ENCODE results near the gene PTPRA.
"Not testable (repeated sequence)": the region's sequence is repeated elsewhere in the genome, so short reads cannot be mapped to it uniquely, and the experiment has no call there.

The PTPRA gene

GRCh38 chr20:2873010-2873746, at the start of gene PTPRA:
PTPRA (plus strand) TSS chr20:2873481; CDS start chr20:2964278, 90,797 bp downstream.
- peak; percentile 77 for DNase-seq

GRCh38 chr20:2825761-2826160, 47.5 kb upstream of the PTPRA start:
- no peak for DNase-seq

- no peak for DNase-seq
Measured at GRCh38 chr20:2826655-2827054, 46.6 kb upstream of the PTPRA start.

GRCh38 chr20:2829376-2829775, 43.9 kb upstream of the PTPRA start:
- DNase-seq, result no peak

GRCh38 chr20:2831206-2831605, 42.1 kb upstream of the PTPRA start:
- DNase-seq, result not testable (repeated sequence)

GRCh38 chr20:2833761-2834160, 39.5 kb upstream of the PTPRA start:
- no peak for DNase-seq

GRCh38 chr20:2834401-2835110, 38.7 kb upstream of the PTPRA start:
- no peak for DNase-seq

GRCh38 chr20:2835331-2835796, 37.9 kb upstream of the PTPRA start:
- DNase-seq, result no peak

- DNase-seq, result no peak
Measured at GRCh38 chr20:2836035-2836434, 37.2 kb upstream of the PTPRA start.

- DNase-seq, result no peak
Measured at GRCh38 chr20:2837221-2837960, 35.9 kb upstream of the PTPRA start.

- DNase-seq, result no peak
Measured at GRCh38 chr20:2838170-2838797, 35.0 kb upstream of the PTPRA start.

GRCh38 chr20:2838847-2839671, 34.2 kb upstream of the PTPRA start:
- no peak for DNase-seq

- no peak for DNase-seq
Measured at GRCh38 chr20:2839732-2840137, 33.5 kb upstream of the PTPRA start.

GRCh38 chr20:2840138-2840966, 32.9 kb upstream of the PTPRA start, which contains the start of the genes PCED1A and VPS16:
PCED1A (minus strand) TSS chr20:2840655; CDS start chr20:2839912, 743 bp downstream.
VPS16 (plus strand) TSS chr20:2840745; CDS start chr20:2840775, 30 bp downstream.
- DNase-seq, result peak; percentile 62

GRCh38 chr20:2840967-2841531, 32.2 kb upstream of the PTPRA start:
- DNase-seq, result peak; percentile 36

GRCh38 chr20:2845607-2846006, 27.7 kb upstream of the PTPRA start:
- no peak for DNase-seq

- no peak for DNase-seq
Measured at GRCh38 chr20:2846698-2847097, 26.6 kb upstream of the PTPRA start.

- no peak for DNase-seq
Measured at GRCh38 chr20:2847802-2848201, 25.5 kb upstream of the PTPRA start.

GRCh38 chr20:2849529-2849928, 23.8 kb upstream of the PTPRA start:
- DNase-seq, result no peak

GRCh38 chr20:2851086-2851485, 22.2 kb upstream of the PTPRA start:
- no peak for DNase-seq

GRCh38 chr20:2858591-2858990, 14.7 kb upstream of the PTPRA start:
- no peak for DNase-seq
